Measurements from ENCODE around the gene SSR4. TPM values are rescaled to one million over a fixed set of nuclear protein-coding genes. Genes with fewer than 3 reads are reported as not detected.

SSR4 gene
- total RNA-seq, 1 donor from 2014 or later: 210 TPM

DNA sequence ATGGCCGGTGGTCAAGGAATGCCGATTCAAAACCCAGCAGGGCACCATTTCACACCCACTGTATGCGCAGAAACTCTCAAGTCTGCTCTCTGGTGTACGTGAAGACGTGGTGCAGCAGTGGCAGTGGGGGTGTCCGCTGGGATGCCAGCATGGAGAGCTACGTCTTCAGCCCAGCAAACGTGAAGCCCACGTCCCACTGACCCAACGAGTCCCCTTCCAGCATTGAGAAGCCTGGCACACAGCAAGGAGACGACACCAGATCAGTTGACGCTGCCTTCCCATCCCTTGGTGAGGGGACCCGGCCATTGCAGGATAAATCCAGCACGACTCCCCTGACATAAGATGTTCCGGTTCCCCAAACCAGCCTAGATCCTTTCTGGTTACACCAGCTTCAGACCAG lies 32.6 kb upstream of the SSR4 start:
- ATAC-seq (no peak), DNase-seq (no peak)
- H3K27me3 ChIP-seq (ENCODE audit: low read depth): no peaks in the 10 kb centered on the region

DNA sequence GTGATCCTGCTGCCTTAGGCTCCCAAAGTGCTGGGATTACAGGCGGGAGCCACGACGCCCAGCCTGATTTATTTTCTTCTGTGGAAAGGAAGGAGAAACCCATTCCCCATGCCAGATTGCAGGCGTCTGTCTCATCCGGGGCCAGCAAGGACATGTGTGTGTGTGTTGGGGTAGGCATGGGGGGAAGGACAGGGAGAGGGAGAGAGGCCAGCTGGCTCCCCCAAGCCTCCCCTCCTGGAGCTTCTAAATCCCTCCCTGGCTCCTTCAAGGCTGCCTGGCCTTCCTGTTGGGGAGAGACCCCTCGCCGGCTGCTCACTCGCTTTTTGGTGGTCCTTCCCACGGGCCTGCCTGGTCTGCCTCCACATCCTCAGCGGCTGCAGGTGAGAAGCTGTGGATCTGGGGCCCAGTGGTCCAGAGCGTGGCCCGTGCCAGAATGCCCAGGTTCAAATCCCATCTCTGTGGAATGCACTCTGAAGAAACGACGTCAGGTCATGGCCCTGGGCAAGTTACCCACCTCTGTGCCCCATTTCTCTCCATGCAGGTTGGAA lies 31.8 kb upstream of the SSR4 start:
- no peak for ATAC-seq
- intact Hi-C loops (cut with DNase I): loop anchor here (10.0 kb wide), 1 partner anchor 192 kb away; no protein-coding TSS in a partner anchor
- TF ChIP-seq, protein P1, sequence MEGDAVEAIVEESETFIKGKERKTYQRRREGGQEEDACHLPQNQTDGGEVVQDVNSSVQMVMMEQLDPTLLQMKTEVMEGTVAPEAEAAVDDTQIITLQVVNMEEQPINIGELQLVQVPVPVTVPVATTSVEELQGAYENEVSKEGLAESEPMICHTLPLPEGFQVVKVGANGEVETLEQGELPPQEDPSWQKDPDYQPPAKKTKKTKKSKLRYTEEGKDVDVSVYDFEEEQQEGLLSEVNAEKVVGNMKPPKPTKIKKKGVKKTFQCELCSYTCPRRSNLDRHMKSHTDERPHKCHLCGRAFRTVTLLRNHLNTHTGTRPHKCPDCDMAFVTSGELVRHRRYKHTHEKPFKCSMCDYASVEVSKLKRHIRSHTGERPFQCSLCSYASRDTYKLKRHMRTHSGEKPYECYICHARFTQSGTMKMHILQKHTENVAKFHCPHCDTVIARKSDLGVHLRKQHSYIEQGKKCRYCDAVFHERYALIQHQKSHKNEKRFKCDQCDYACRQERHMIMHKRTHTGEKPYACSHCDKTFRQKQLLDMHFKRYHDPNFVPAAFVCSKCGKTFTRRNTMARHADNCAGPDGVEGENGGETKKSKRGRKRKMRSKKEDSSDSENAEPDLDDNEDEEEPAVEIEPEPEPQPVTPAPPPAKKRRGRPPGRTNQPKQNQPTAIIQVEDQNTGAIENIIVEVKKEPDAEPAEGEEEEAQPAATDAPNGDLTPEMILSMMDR (IDR thresholded peaks at IDR 0.05): no peak
- Histone ChIP-seq H3K27ac (no peak overlapping the region), H3K4me3 (no peak overlapping the region), H3K36me3 (no peaks in the 10 kb centered on the region), H3K9me3 (no peaks in the 10 kb centered on the region), H3K4me1 (no peaks in the 10 kb centered on the region), H3K27me3 (ENCODE audit: low read depth) (no peaks in the 10 kb centered on the region)
- no peak for DNase-seq

More for the DNA sequence above, 32.6 kb upstream of the SSR4 start:
- Histone ChIP-seq H3K4me3 (no peak overlapping the region), H3K4me1 (no peaks in the 10 kb centered on the region), H3K36me3 (no peaks in the 10 kb centered on the region), H3K9me3 (no peaks in the 10 kb centered on the region), H3K27ac (no peak overlapping the region)
- intact Hi-C loops (cut with DNase I): loop anchor here (10.0 kb wide), 1 partner anchor 193 kb away; no protein-coding TSS in a partner anchor
- TF ChIP-seq, protein P1 (IDR thresholded peaks at IDR 0.05): no peak

DNA sequence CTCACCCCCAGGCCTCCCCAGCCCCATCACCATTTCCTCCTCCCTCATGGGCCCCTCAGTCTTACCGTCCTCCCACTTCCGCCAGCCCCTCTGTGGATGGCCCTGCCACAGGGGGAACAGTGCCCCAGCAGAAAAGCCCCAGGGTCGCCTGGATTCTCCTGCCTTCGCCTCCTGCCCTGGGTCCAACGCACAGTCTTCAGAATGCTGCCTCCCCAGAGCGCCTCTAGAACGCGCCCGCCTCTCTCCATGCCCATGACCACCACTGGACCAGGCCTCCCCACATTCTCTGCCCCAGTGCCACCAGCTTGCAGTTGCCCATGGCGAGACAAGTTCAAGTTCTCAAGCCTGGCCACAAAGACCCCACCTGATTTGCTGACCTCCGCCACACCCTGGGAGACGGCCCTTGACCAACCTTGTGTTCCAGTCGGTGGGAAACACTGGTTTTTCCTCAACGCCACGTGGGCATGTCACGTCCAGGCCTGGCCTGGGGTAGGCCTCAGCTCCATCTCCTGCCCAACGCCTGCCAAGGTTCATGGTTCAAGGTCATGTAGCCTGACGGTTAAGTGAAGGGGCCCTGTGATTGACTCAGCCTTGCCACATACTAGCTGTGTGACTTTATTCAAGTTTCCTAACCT lies 31.1 kb upstream of the SSR4 start:
- DNase-seq: no peak

DNA sequence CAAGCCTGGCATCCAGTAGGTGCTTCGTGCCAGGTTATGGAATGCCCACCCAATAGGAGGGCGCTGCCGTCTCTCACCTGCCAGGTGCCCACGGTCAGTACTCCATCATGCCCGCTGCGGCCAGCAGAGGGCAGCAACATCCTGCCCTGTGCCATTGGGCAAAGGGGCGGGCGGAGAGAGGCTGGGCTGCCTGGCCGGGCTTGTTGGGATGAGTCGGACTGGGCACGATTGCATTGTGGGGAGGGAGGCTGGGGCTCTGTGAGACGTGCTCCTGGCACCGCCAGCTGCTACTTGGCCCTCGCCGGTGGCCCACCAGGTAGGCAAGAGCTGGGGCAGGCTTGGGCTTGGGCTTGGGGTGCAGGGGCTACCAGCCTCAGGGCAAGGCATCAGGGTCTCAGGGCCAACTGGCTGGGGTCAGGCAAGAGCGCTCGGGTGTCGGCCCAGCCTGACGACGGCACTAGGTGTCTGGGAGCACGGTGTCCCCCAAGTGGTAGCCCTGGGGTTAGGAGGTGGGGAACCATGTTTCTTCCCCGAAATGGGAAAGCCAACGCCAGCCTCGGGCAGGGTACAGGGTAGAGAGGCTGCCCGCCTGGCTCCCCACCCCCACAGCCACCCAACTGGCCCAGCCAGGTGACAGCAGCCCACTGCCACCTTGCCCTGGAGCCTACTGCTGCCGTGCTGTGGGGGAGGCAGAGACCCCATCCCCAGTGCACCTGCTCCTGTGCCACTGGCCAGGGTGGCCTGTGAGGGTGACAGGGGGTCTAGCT lies 30.3 kb upstream of the SSR4 start, which contains the start of gene PLXNB3:
Gene PLXNB3 (plus strand): TSS at position 261 of the 767 bp plus-strand sequence. CDS start 1,287 bp downstream, outside the sequence.
- Histone ChIP-seq H3K36me3 (no peaks in the 10 kb centered on the region), H3K27ac (peak within 1 kb of the TSS; percentile 53), H3K4me3 (peak within 1 kb of the TSS; percentile 21), H3K4me1 (no peaks in the 10 kb centered on the region), H3K9me3 (no peaks in the 10 kb centered on the region), H3K27me3 (ENCODE audit: low read depth) (no peaks in the 10 kb centered on the region)
- peak; percentile 86 for DNase-seq
- TF ChIP-seq, protein P1 (IDR thresholded peaks at IDR 0.05): peak; percentile 83
- intact Hi-C loops (cut with DNase I): loop anchor here (10.0 kb wide), 1 partner anchor 191 kb away; no protein-coding TSS in a partner anchor
- ATAC-seq: peak; percentile 92

More for the DNA sequence above, 31.1 kb upstream of the SSR4 start:
- intact Hi-C loops (cut with DNase I): loop anchor here (10.0 kb wide), 1 partner anchor 191 kb away; no protein-coding TSS in a partner anchor
- TF ChIP-seq, protein P1 (IDR thresholded peaks at IDR 0.05): no peak
- Histone ChIP-seq H3K9me3 (no peaks in the 10 kb centered on the region), H3K27me3 (ENCODE audit: low read depth) (no peaks in the 10 kb centered on the region), H3K4me1 (no peaks in the 10 kb centered on the region), H3K36me3 (no peaks in the 10 kb centered on the region), H3K4me3 (no peak overlapping the region), H3K27ac (no peak overlapping the region)
- no peak for ATAC-seq

DNA sequence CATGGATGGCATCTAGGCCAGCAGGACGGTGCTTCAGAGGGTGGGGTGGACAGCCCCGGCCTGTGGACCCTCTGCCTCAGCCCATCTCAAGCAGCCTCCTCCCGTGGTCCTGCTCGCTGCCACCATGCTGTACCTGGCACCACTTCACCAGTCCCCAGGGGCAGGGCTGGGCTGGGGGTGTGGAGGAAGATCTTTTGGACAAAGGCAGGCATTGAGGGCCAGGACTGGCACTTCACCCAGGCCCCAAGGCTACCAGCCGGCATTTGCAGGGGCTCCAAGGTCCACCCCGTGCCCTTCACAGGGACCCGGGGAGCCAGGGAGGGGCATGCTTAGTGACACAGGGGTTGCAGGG lies 29.7 kb upstream of the SSR4 start:
- H3K27me3 ChIP-seq (ENCODE audit: low read depth): no peaks in the 10 kb centered on the region
- H3K36me3 ChIP-seq: no peaks in the 10 kb centered on the region
- ATAC-seq: no peak
- TF ChIP-seq, protein P1 (IDR thresholded peaks at IDR 0.05): no peak
- no peaks in the 10 kb centered on the region for H3K9me3 ChIP-seq
- peak overlapping the region; percentile 53 for H3K27ac ChIP-seq
- H3K4me3 ChIP-seq: peak overlapping the region; percentile 21
- peak; percentile 24 for DNase-seq
- intact Hi-C loops (cut with DNase I): loop anchor here (10.0 kb wide), 1 partner anchor 190 kb away; no protein-coding TSS in a partner anchor
- no peaks in the 10 kb centered on the region for H3K4me1 ChIP-seq

Data from lower lobe of right lung (tissue), 2 donors.